NCI-H1417 treated with DMSO at 0.1 percent for 48 hours (cell line): ENCODE measurements around the gene CLCNKB.
"Not testable (repeated sequence)": the region's sequence is repeated elsewhere in the genome, so short reads cannot be mapped to it uniquely, and the experiment has no call there.

Source experiments
- DNase-seq: peaks from one replicate; lab custom pipeline; 2025; lab: John Stamatoyannopoulos, UW

Gene CLCNKB

GRCh38 chr1:16015491-16015890 is 28.1 kb upstream of the CLCNKB start:
- DNase-seq = no peak

GRCh38 chr1:16015960-16016901 is 27.4 kb upstream of the CLCNKB start:
- no peak for DNase-seq

GRCh38 chr1:16017076-16017460 is 26.5 kb upstream of the CLCNKB start:
- DNase-seq = no peak

- no peak for DNase-seq
Measured at GRCh38 chr1:16017461-16018303, 25.9 kb upstream of the CLCNKB start, which contains the start of gene HSPB7. HSPB7 (minus strand) TSS chr1:16018043; CDS start chr1:16017963, 80 bp downstream.

- DNase-seq = no peak
Measured at GRCh38 chr1:16018308-16018707, 25.3 kb upstream of the CLCNKB start.

GRCh38 chr1:16018749-16019643 is 24.6 kb upstream of the CLCNKB start:
- no peak for DNase-seq

- no peak for DNase-seq
Measured at GRCh38 chr1:16019644-16020277, 23.8 kb upstream of the CLCNKB start.

GRCh38 chr1:16020325-16020724 is 23.3 kb upstream of the CLCNKB start:
- no peak for DNase-seq

- DNase-seq = not testable (repeated sequence)
Measured at GRCh38 chr1:16020878-16021277, 22.7 kb upstream of the CLCNKB start.

- no peak for DNase-seq
Measured at GRCh38 chr1:16021681-16022080, 21.9 kb upstream of the CLCNKB start, which contains the start of gene CLCNKA. CLCNKA (plus strand) TSS chr1:16022036; CDS start chr1:16022620, 584 bp downstream.

GRCh38 chr1:16022393-16022792 is 21.2 kb upstream of the CLCNKB start:
- DNase-seq = no peak

- no peak for DNase-seq
Measured at GRCh38 chr1:16023050-16023653, 20.4 kb upstream of the CLCNKB start.

GRCh38 chr1:16026302-16026701 is 17.3 kb upstream of the CLCNKB start:
- not testable (repeated sequence) for DNase-seq

- DNase-seq = no peak
Measured at GRCh38 chr1:16026723-16027484, 16.7 kb upstream of the CLCNKB start.

GRCh38 chr1:16028237-16029002 is 15.2 kb upstream of the CLCNKB start:
- DNase-seq = no peak

GRCh38 chr1:16029003-16029268 is 14.6 kb upstream of the CLCNKB start:
- not testable (repeated sequence) for DNase-seq

GRCh38 chr1:16029288-16029687 is 14.3 kb upstream of the CLCNKB start:
- no peak for DNase-seq

GRCh38 chr1:16031551-16031950 is 12.0 kb upstream of the CLCNKB start:
- no peak for DNase-seq

GRCh38 chr1:16032388-16033102 is 11.0 kb upstream of the CLCNKB start:
- DNase-seq = no peak
